GM18505 (cell line): ENCODE measurements around the gene DOCK1.

ENCODE experiments used
- ATAC-seq: cut with Tn5 transposase; IDR thresholded peaks from one replicate; pipeline ENCODE4 v1.9.1; 2021; ENCODE audit not compliant: unreplicated experiment
- POLR2A ChIP-seq: IDR thresholded peaks from 4 replicates; pipeline ENCODE4 v1.6.1; 2011; ENCODE audit warnings: borderline replicate concordance; ENCODE audit not compliant: insufficient read depth, insufficient read length; ENCODE audit errors: extremely low read depth

The DOCK1 gene

DNA sequence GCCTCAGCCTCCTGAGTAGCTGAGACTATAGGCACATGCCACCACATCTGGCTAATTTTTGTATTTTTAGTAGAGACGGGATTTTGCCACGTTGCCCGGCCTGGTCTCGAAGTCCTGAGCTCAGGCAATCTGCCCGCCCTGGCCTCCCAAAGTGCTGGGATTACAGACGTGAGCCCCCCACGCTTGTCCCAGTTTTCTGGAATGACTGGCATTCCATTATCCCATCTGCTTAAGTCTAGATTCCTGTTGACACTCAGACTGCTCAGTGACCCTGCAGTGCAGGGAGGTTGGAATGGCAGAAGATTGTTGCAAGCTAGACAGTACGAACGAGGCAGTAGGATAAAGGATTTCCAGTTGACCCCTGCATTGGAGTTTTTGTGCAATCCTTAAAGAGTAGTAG is 508.8 kb downstream of the DOCK1 start:
- ATAC-seq: no peak
- TF ChIP-seq POLR2A: no peak

DNA sequence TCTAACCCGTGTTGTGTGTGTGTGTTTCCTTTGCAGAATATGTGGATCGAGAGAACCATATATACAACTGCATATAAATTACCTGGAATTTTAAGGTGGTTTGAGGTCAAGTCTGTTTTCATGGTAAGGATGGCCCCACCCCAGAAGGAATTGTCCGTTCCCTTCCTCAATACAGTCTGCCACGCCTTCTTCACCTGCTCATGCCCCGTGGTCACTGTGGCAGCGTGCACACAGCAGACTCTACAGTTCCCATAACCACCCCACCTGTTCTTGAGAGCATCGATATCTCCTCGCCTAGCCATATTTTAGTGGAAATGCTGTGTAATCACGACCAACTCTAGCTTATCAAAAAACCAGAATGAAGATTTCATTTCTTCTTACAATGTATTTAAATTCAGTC is 509.9 kb downstream of the DOCK1 start:
- TF ChIP-seq POLR2A: no peak
- no peak for ATAC-seq

DNA sequence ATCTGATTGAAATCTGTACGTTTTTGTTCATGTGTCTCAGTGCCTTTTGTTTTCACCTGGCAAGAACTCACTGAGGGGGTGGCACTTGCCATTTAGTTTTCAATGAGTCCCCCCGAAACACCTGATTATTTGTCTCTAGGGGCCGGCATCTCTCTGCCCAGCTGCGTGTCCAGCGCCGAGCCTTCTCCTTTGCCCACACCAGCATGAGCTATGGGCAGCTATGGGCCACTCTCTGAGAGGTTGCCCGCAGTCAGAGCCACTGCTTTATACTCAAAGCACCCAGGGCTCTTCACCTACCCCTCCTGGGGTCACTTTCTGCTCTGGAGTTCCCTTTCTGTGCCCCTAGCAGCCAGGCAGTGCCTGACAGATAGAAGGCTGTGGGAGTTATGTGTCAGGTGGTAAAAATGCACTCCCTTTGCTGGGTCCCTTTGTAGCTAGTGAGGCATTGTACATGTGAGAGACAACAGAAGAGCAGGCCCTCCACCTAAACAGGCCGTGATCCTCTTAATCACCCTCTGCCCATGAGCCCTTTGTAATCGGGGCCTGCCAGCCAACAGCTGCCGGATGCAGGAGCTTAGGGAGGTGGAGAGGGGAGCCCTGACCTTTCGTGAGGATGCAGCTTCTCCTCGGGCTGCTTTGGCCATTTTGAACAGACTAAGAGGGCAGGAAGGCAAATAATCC is 510.8 kb downstream of the DOCK1 start:
- no peak for TF ChIP-seq POLR2A
- no peak for ATAC-seq

DNA sequence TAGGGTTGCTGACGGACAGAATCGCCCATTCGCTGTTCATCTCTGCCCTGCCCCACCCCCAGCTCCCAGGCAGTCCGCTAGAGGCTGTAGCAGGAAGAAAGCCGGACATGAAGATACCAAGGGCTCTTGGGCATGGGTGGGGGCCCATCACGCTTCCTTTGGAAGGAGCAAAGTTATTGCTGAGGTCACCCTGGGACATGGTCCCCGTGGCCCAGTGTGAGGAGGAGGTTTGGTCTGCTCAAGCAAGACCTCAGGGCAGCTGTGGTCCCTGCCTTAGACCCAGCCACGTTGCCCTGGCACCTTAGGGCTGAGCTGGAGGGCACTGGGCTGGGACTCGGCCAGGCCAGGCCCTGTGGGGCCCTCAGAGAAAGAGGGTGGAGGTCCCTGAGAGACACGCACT is 511.8 kb downstream of the DOCK1 start:
- ATAC-seq: no peak
- TF ChIP-seq POLR2A: no peak

DNA sequence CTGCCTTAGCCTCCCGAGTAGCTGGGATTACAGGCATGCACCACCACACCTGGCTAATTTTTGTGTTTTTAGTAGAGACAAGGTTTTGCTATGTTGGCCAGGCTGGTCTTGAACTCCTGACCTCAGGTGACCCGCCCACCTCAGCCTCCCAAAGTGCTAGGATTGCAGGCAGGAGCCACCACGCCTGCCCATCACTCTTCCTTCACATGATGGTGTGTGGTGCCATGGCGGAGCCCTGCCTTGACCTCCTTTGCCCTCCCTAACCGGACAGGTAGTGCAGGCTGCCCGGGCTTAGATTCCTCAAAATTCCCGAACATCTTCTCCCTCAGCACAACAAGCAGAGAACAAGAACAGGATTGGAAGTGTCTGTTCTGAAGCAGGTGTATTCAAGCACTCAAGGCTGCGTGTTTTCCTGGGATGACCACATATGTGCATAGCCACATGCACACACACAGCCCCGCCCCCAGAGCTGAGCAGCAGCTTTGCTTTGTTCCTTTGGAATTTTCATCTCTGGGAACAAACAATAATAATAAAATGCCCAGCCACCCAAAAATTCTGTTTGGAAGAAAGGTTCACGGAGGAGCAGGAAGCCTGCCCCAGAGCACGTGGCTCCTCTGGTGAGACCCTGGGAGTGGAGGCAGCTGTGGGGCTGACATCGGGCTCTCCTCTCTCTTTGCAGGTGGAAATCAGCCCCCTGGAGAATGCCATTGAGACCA is 512.6 kb downstream of the DOCK1 start:
- ATAC-seq: no peak
- TF ChIP-seq POLR2A: no peak

DNA sequence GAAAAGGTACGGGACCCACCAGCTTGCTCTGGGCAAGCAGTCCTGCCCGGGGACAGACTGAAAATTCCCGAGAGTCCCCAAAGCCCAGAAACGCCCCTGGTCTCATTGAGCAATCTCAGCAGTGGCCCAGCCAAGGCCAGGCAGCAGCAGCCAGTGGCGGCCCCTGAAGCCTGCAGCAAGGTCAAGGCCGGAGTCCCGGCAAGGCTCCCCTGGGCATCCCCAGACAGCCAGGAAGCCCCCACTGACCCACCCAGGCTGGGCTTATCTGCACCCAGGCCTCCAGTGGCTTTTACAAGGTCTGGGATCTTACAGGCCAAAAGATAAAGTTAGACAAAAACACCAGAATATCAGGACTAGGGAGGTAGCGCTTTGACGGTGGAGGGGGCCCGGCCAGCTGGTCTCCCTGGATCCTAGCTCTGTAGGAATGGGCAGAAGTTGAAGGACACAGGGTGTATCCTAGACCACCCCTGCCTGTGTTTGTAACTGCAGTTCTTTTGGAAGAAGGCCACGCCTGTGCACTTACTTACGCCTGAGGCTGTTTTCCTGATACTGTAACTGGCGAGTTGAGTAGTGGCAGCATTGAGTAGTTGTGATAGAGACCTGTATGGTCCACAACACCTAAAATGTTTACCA is 513.4 kb downstream of the DOCK1 start:
- TF ChIP-seq POLR2A: no peak
- no peak for ATAC-seq

DNA sequence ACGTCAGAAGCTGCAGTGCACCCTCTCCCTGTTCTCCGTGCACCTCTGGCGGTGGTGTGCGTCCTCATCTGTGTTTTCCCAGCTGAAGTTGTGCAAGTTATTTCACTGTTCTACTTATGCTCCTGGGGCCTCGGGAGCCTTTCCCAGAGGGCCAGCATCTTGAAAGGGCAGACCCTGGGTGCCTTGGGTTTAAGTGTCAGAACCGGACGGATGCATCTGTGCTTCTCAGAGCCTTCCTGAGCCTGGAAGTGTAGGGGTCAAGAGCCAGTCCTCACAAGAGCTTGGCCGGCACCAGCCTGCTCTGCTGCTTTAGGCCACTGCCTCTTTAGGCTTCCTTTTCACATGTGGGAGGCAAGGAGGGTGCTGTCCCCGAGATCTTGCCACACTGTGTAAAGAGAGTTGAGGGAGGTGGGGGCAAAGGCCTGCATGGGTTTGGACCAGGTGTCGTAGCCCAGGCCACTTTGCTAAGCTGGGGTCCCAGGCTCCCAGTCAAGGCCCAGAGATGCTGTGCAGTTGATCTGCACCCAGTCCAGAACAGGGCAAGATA is 515.0 kb downstream of the DOCK1 start:
- no peak for TF ChIP-seq POLR2A
- ATAC-seq: no peak

DNA sequence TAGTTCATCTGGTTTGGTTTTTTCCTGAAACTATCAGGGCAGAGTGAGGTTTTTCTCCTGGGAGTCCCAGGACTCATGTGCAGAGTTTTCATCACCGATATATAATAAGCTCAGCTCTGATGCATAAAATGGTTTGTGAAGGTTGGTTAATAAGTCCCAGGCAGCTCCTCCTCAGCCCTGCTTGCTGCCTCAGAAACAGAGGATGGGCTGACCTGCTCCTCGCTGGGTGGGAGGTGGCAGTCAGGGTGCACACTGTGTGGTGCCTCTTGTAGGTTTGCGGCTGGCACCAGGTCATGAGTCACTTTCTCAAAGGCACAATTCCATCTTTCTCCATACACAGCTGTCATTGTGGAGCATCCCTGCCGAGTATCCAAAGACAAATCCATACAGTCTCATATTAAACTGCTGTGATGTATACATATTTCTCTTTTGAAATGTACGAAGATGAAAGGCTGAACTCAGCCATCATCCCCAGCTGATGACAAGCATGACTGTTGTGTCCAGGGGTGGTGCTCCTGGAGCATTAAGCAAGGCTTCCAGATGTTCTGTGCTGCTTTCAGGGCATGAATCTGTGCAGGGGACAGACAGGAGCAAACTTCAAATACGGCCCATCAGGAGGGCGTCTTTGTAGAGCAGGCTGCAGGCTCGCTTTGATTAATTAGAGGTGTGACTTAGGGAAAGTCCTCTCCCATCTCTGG is 518.1 kb downstream of the DOCK1 start:
- no peak for TF ChIP-seq POLR2A
- no peak for ATAC-seq

DNA sequence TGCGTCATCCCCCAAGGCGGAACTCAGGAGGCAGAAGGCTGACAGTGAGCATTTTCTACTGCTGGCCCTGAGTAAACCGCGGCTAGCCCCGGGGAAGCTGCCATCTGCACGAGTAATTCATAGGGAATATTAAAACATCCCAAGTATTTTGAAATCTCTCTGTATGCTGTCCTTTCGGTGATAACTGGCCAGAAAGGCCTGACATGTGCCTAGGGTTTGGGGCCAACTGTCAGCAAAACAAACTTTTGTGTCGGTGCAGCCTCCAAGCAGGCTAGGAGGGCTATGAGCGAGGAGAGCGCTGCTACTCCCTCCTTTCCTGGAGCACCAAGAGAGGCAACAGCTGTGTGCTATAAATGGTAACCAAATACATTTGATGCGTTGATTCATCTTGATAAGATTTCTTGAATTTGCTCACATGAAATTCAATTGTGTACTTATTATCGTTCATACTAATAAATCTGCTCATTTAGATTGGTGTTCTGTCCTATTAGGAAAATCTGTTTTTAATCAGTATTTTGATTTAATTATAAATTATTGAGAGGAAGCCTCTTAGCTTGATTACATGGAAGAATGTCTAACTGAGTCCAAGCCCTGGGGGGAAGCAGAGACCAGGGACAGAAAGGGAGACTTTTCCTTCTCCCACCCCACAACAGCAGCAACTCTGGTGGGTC is 519.5 kb downstream of the DOCK1 start:
- no peak for TF ChIP-seq POLR2A
- ATAC-seq: no peak

DNA sequence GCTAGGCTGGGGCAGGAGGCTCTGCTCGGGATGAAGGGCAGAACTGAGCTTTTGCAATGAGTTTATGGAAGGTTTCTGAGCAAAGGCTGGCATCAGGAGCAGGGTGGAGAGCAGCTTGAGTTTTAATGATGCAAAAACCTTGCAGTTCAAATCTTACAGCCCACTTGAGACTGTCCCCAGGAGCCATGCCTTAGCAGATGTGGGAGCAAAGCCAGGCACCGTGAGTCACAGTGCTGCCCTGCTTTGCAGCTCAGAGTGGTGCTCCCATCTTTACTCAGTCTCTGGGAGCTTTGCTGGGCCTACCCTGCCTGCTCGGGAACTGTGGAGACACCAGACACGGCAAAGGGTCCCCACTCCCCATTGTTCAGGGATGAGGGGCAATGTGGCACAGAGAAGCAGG is 521.5 kb downstream of the DOCK1 start:
- no peak for TF ChIP-seq POLR2A
- ATAC-seq: no peak

DNA sequence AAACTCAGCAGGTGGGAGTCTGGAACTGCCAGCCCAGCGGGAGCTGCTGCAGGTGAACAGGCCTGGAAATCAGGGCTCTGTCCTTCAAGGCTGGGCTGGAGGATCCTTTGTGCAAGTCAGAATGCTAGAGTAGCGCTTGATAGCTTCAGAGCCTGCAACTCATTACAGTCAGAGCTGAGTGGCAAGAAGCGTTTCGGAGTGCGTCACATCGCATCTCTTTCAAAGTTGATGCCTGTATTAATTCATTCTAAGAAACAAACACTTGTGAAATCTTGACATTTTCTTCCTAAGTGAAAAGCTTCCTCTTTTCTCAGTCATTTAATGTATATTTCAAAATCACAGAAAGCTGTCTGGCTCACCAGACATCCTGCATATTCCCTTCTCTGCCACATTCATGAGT is 522.7 kb downstream of the DOCK1 start:
- ATAC-seq: no peak
- TF ChIP-seq POLR2A: no peak

DNA sequence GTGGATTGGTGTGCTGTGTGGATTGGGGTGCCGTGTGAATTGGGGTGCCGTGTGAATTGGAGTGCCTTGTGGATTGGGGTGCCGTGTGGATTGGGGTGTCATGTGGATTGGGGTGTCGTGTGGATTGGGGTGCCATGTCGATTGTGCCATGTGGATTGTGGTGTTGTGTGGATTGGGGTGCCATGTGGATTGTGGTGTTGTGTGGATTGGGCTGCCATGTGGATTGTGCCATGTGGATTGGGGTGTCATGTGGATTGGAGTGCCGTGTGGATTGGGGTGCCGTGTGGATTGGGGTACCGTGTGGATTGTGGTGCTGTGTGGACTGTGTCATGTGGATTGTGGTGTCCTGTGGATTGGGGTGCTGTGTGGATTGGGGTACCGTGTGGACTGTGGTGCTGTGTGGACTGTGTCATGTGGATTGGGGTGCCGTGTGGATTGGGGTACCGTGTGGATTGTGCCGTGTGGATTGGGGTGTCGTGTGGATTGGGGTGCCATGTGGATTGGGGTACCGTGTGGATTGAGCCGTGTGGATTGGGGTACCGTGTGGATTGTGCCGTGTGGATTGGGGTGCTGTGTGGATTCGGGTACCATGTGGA is 523.3 kb downstream of the DOCK1 start:
- no peak for TF ChIP-seq POLR2A
- no peak for ATAC-seq
